HPDE6-E6E7 (cell line): Measurements from ENCODE around the gene LPAR2.

Source experiments
- DNase-seq: peaks from one replicate; pipeline ENCODE4 v3.0.0; 2011; ENCODE audit warnings: missing footprints; ENCODE audit errors: extremely low spot score

Gene LPAR2

DNA sequence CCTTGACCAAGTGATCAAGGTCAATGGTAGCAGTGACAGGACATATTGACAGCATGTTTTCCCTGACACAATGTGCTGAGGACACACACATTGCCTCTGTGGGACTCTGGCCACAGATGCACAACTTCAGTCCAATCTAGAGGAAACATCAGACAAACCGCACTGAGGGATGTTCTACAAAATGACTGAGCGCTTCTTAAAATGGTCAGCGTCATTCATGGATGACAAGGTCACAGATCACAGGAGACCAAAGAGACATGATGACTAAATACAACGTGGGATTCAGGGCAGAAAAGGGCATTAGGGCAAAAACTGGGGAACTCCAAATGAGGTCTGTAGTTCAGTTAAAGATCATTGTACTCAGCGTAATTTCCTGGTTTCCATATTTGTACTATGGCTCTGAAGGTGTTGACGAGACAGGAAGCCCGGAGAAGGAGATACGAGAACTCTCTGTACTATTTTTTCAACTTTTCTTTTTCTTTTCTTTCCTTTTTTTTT lies 30.2 kb downstream of the LPAR2 start:
- DNase-seq, result no peak

DNA sequence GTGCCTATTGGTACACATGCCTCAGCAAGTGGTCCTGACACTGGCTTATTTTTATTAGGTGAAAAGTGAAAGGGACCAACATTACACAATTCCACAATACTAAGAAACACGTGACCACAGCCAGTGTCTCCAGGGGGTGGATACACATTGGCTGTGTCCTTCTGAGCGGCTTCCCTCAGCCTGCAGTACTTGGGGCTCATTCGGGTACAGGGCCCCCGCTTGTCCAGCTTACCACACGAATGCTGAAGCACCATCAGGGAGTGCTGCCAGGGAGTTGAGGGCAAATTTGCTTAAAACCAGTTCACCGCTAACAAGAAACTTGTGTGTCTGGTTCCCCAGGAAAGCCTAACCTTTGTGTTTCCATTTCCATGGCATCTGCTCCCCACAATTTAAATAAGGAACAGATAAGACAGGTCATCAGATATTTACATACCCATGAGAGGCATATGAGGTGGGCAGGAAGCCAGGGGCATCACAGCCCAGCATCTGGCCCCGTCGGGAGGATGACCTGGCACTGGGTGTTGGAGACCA lies 32.8 kb downstream of the LPAR2 start:
- no peak for DNase-seq

DNA sequence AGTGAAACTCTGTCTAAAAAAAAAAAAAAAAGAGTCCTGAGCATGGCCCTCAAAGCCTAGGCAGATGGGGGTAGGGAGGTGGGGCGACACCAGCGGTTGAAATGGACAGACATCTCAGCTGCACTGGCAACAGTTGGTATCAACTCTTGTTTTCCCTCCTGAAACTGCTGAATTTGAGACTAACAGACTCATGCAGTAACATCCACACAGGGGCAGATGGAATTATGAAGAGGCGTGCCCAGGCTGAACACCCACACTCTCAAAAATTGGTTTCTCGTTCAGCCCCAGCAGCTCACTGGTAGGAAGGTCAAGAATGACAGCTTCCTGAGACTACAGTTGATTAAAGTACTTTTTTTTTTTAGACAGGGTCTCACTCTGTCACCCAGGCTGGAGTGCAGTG lies 33.6 kb downstream of the LPAR2 start:
- no peak for DNase-seq

DNA sequence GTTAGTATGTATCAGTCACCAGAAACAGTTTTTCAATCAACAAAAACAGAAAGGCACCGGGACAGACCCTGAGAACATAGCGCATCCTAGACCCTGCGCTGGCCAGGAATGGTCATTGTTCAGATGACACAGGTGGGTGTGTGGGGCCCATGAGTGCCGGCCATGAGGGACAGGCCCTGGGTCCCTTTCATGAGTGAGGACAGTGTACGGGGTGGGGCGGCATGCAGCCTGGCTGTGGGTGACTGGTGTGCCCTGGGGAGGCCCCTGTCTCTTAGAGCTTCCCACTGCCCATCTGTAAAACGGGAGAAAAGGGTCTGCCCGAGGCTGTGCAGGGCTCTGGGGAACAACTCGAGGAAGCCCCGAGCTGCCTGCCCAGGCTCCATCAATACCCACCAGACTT lies 35.3 kb downstream of the LPAR2 start:
- no peak for DNase-seq

DNA sequence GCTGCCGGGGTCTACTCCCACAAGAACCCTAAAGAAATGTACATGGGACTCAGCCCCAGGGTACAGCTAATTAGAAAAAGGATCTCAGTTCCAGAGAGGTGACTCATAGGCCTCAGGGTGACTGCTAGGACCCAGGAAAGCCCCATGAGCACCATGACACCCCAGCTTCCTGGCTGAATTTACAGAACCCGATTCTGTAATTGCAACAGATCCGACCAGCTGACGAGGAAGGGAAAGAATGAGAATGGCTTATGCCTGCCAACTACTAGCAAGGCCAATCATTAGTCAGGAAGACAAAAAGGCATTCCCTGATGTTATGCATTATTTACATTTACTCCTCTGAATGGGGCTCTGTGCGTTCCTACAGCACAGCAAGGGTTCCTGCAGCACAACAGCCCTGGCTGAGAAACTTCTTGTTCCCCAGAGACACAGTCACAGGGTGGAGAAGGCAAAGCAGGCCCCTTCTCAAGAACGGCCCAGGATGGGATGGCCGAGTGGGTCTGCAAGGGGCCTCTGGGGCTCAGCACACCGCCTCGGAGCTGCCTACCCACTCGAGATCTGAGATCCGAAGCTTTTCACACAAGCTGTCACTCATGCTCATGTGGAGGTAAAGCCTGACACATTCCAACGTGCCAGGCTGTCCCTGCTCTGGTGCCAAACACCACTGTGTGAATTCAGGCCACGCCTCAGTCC lies 36.7 kb downstream of the LPAR2 start:
- peak; percentile 96 for DNase-seq

DNA sequence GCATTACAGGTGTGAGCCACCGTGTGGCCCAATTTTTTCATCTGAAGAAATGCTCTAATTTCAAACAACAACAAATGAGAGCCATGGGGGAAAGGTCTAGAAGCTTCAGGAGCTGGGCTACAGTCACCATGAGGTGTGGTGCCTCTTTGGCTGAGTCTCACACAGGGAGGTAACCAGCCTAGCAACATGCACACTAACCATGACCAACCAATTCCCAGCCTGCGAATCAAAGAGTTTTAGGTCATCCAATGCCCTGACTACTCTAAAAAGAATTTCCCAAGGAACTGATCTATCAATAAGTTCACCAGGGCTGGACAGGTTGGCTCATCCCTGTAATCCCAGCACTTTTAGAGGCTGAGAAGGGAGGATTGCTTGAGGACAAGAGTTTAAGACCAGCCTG lies 39.5 kb downstream of the LPAR2 start:
- no peak for DNase-seq

DNA sequence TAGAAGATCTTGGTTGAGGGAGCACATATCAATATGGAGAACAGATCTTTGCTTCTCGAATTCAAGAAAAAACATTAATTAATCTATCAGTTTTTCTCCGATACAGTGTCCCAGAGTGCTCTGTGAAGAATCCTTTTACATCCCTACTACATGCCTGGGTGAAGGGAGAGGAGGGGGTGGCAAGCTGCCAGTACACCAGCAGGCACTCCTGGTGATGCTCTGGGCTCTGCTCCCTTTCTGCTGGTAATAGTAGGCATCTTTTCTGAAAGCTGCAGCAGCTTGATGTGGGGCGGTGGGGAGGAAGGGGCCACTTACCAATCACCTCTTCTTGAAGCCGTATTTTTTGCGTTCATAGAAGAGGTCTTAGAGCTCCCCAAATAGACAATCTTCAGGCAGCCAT lies 40.2 kb downstream of the LPAR2 start:
- DNase-seq, result no peak

DNA sequence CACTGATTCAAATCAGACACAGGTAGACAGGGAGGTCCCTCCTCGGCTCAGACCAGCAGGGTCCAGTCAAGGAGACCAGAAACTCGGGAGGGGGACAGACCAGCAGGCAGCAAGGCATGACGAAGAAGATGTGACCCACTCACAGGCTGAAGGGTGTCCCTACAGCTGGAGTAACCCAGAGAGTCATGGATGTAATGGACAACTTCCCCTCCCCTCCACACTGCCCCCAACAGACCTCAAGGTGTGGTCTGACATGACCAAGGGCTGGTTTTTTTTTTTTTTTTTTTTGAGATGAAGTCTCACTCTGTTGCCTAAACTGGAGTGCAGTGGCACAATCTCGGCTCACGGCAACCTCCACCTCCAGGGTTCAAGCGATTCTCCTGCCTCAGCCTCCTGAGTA lies 43.7 kb downstream of the LPAR2 start:
- no peak for DNase-seq

DNA sequence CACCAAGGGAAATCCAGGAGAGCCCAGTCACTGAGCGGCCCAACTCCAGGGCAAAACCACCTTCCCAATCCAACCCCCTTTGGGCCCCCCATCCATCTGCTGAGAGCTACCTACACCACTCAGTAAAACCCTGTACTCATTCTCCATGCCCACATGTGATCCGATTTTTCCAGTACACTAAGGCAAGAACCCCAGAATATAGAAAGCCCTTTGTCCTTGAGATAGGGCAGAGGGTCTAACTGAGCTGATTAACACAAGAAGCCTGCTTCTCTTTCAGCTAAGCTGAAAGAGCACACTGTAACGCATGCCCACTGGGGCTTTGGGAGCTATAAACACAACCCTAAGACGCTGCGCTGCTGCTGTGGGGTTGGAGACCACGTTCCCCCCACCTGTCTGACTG lies 45.5 kb downstream of the LPAR2 start:
- no peak for DNase-seq

DNA sequence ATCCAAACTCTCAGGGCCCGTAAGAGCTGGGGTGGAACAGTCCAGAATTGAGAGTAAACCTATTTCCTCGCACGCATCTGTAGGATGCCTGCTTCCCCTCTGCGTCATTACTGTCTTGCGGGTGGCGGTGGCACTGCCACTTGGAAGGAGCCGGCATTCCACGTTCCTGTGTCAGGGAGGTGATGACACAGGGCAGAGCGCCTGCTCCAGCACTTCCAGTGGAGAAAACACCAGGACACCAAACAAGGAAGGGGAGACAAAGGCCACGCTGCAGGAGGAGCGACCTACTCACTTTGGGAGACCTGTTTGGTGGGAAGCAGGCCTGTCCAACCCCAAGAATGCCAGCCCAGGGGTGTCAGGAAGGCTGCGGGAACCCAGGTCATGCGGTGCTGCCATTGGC lies 46.6 kb downstream of the LPAR2 start:
- no peak for DNase-seq

DNA sequence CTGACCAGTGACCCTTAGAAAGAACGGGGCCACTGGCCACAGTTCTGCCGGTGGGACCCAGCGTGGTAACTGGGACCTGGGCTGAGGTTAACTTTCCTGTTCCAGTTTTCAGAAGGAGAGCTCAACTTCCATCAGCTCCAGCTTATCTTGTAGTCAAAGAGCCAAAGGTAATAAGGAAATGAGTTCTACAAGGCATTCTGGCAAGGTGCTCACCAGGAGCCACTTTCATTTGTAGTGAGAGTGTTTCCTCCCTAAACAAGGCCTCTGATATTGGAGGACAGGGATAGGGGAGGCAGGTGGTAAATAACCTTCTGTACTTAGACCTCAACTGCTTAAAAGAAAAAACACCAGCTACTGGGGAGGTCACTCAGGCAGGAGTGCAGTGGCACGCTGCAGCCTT lies 47.6 kb downstream of the LPAR2 start:
- DNase-seq, result no peak

DNA sequence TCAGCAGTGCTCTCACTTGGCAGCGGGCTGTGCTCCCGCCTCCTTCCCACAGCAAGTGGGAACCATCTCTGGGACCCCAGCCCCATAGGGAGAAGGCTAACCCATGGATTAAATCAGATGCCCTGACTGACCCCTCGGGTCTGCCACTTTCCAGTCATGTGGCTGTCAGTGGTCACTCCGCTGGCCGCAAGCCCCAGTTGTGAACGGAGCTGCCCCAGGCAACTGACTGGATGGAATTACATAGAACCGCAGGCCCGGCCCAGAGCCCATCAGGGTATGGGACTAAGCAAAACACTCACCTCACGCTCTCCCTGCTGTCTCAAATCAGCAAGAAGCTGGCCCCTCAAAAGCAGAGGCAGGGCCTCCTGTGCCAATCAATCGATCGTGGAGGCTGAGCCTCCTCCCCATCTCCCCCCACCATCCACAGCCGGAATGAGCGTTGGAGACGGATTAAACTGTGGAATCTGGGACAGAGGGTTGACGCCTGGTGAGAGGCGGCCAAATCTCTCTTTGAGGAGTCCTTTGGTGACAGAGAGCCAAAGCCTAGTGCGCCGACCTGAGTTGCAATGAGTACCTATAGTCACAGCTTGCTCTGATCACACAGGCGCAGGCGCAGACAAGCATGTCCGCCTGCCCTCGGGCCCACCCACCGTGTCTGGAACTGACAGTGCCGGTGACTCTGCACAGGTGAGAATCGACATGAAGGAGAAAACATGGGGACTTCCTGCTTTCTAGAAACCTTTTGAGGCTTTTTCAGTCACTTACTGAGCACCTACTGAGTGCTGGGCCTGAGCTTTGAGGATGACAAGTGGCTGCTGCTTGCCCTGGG lies 48.3 kb downstream of the LPAR2 start:
- DNase-seq, result no peak

DNA sequence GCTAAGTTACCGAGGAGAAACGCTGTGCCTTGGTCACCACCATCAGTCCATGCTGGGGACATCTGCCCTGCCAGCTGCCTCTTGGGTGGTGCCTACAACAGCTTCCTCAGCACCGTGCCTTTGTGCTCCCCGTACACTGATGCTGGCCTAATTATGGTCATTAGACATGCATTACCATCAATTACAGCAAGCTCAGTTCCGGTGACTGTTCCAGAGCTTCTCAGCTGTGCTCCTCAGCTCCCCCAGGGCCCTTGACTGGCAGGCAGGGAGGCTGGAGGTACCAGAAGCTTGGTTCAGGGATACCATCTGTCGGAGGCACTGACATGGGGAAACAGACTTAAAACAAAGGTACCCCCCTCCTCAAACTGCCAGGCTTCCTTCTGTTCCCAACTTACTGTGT lies 49.8 kb downstream of the LPAR2 start:
- no peak for DNase-seq

DNA sequence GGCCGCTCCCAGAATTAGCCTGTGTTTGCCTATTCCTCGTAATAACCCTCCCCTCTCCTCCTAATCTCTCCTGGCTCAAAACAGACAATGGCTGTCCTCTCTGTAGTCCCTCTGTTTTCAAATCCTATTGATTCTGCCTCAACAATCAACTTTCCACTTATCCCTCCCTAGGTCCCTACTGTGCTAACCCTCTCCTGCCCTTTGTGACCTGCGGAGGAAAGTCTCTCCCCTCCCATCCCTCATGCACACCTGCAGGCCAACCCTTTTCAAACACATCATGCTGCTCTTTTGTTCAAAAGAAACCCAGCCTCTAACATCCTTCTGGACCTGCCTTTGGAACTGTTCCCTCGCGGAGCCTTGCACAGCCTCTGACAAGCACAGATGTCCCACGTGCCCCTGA lies 52.6 kb downstream of the LPAR2 start:
- DNase-seq, result no peak
